PFSK-1 (cell line): ENCODE results near the gene DNAH6.

Experiments used
- POLR2AphosphoS5 ChIP-seq: IDR thresholded peaks from 2 replicates; pipeline ENCODE4 v1.6.1; 2012; ENCODE audit warnings: low read depth, mild to moderate bottlenecking, control low read depth, low read length, moderate library complexity
- SIN3A ChIP-seq: IDR thresholded peaks from 2 replicates; pipeline ENCODE4 v1.6.1; 2012; ENCODE audit warnings: mild to moderate bottlenecking, low read length, moderate library complexity, borderline replicate concordance; ENCODE audit not compliant: insufficient read depth
- TAF1 ChIP-seq: IDR thresholded peaks from 2 replicates; pipeline ENCODE4 v1.6.1; 2012; ENCODE audit warnings: low read length, control low read depth, borderline replicate concordance; ENCODE audit not compliant: insufficient read depth

- TF ChIP-seq POLR2AphosphoS5 (no peak), SIN3A (no peak), TAF1 (no peak)
These were observed 185.6 kb downstream of the DNAH6 start for GRCh38 chr2:84701880-84702279.
